Smooth muscle cell of the brain vasculature (primary cell): ENCODE measurements around the gene FAXC.
"Not testable (repeated sequence)": the region's sequence is repeated elsewhere in the genome, so short reads cannot be mapped to it uniquely, and the experiment has no call there.

Experiments
- DNase-seq: peaks from one replicate; pipeline ENCODE4 v3.0.0-alpha.2; 2012; ENCODE audit warnings: low read depth, low spot score

FAXC gene

GRCh38 chr6:99287523-99287922 lies 62.0 kb downstream of the FAXC start:
- DNase-seq = no peak

- no peak for DNase-seq
These were observed 63.6 kb downstream of the FAXC start for GRCh38 chr6:99285881-99286280.

GRCh38 chr6:99282479-99283062 lies 66.9 kb downstream of the FAXC start:
- DNase-seq = no peak

DNA sequence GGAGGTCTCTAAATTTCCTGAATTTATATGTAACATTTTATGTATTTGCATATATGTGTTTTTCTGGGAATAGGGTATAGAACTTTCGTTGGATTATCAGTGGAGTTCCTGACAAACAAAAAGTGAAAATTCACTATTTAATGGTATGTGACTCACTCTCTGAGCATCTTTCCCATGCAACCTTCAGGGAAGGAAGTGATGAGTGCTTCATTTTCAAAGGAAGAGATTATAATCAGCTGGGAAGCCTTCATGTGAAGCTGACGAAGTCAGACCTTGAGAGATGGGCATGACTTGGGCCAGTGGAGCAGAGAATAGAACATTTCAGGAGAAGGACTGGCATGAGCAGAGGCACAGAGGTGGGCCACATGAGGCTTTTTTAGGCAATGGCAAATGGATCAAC lies 72.7 kb downstream of the FAXC start:
- no peak for DNase-seq

GRCh38 chr6:99270826-99271225 lies 78.6 kb downstream of the FAXC start:
- no peak for DNase-seq

DNA sequence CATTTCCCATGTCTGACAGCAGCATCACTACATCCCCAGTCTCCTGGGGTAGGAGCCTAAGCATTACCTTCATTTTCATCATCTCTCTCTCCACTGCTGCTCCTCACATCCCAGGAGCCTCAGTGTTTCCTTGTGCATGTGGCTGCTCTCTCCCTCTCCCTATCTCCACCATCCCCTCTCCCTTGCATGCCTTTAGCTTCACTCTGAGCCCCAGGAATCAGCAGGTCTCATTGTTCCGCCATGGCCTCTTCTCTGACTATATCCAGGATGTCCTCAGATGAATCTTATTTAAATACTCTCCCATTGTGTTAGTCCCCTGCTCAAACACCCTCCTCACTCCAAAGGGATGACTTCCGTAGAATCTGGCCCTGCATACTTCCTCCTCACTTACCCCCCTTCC lies 79.4 kb downstream of the FAXC start:
- no peak for DNase-seq

- no peak for DNase-seq
These were observed 80.3 kb downstream of the FAXC start for GRCh38 chr6:99269207-99269606.

DNA sequence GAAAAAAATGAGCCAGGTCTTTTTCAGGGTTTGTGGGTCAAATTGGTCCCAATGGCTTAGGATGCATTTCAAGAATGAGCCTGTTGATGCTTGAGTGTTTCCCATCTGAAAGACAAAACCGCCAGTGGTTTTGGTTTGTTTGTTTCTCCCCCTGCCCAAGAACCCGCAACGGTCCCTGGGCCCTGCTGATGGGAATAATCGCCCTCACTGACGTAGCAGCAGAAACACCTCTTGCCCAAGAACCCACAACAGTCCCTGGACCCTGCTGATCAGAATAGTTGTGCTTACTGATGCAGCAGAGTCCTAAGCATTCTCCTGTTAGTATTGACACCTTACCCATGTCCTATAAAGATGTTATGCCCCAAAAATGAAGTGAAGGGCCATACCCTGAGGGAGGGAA lies 82.5 kb downstream of the FAXC start:
- not testable (repeated sequence) for DNase-seq

DNA sequence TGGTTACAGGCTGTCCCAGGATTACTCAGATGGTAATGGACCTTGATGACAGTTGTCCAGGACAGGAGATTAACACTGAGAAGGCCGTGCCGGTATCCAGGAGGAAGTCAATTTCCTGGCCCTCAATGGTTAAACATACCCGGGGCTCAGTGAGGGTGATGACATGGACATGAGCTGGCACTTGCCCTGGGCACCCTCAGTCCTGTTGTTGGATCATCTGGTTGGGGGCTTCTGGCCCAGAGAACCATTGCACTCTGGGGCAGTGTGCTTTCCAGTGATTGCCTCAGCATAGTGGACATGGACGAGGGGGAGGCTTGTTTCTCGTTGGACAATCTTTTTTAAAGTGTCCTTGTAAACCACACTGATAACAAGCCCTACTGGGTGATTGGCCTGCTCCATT lies 84.0 kb downstream of the FAXC start:
- not testable (repeated sequence) for DNase-seq

GRCh38 chr6:99254616-99255550 lies 94.6 kb downstream of the FAXC start:
- DNase-seq = no peak

DNA sequence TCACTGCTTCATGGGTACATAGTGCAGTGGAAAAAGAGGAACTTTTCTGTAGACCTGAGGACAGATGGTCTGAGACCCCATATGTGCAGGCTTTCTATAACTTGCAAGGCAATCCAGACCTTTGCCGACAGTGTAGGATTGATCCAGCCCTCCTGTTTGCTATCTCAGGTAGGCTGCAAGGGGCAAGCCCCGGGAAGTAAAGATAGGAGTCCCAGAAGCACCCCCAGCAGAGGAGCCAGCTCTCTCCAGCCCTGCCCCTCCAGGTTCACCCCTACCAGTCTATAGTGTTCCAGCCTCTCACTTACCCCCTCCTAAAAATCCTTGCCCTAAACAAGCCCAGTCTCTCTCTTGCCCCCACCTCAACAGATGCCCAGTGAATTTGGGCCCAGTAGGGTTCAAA lies 96.2 kb downstream of the FAXC start:
- no peak for DNase-seq

DNA sequence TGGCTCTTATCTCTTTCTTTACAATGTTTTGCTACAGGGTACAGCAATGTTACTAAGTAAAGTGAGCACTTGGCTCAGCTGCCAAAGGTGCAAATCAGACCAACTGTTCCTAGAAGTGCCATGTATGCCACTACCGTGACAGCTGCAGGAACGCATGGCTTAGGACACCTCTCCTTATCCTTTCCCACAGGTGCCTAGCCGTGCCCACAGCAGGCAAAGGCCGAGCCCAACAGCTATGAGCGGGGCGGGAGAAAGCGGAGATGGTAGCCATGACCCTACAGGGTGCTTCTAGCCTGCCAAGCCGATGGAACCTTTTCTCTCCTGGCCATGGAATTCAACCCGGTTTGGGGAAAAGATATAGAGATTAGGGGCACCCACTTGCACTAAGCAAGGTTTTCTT lies 97.1 kb downstream of the FAXC start:
- DNase-seq = no peak

DNA sequence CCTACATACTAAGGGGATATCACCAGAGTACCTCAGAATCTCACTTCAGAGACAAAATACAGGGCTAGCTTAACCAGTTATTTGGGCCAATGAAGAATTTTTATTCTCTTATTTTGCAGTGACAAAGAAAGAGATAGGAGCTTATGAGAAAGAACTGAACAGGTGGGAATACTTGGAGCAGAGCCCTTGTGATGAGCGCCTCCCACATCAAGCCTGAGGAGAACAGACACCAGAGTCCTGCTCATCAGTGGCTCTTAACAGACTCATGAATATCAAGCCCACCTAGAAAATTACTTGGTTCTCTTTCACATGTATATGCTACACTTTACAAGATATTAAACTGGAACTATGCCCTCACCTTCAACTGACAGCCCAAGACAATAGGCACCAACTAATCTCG lies 99.0 kb downstream of the FAXC start:
- no peak for DNase-seq

DNA sequence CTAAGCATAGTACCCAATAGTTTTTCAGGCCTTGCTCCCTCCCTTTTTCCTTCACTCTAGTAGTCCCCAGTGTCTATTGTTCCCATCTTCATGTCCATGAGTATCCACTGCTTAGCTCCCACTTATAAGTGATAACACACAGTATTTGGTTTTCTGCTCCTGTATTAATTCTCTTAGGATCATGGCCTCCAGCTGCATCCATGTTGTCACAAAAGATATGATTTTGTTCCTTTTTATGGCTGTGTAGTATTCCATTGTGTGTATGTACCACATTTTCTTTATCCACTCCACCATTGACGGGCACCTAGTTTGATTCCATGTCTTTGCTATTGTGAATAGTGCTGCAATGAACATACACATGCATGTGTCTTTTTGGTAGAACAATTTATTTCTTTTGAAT lies 102.9 kb downstream of the FAXC start:
- DNase-seq = no peak

GRCh38 chr6:99241905-99242534 lies 107.5 kb downstream of the FAXC start:
- no peak for DNase-seq

DNA sequence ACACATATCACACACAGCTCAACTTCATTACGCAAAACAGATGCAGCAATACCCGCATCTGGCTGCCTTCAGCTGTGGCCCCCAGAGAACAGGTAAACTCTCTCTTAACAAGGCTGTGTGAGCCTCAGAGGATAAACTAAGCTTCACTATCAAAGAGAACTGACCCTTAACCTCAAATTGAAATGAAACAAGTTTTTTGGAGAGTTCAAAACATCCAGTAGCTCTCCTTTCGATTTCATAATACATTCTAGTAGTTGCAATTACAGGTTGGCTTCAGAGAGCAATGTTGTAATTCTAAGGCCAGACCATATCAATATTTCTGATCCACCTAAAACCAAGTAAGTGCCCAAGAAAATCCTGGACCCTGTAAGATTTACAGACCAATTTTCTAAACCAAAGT lies 113.5 kb downstream of the FAXC start:
- no peak for DNase-seq

DNA sequence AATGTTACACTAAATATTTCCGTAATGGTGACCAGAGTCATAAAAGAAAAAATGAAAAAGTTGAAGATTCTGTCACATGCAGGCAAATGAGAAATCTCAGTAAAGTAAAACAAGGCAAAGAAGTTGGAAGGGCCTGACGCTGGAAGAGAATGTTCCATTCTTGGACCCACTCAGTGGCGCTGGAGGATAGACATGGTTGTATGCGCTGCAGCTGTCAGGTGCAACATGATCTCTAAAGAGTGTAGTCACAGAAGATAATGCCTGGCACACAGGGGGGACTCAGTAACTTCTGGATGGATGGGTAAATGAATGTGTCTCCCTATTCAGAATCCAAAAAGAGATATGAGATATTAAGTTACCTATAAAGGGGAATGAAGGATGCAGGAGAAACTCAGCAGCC lies 116.3 kb downstream of the FAXC start:
- DNase-seq = no peak

DNA sequence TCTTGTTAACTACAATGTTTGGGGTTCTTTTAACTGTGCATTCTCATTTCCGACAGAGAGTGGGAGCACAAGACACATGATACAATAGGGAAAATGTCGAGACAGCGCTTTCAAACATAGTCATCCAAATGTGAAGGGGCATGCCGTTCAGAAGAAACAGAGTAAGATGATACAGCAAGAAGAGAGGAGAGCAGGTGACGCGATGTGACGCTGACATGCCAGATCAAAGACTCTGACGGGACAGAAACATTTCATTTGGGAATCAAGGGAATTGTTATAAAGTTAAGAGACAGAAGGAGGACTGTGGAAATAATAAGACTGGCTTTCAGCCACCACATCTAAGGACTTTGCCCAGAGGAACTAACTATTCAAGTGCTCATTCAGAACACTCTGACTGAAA lies 117.4 kb downstream of the FAXC start:
- no peak for DNase-seq

- DNase-seq = no peak
These were observed 124.3 kb downstream of the FAXC start for GRCh38 chr6:99225172-99225571.
